ENCODE results near the gene MESD. TPM values are rescaled to one million over a fixed set of nuclear protein-coding genes. Genes with fewer than 3 reads are reported as not detected.

Gene MESD
- total RNA-seq, 4 donors from 2014 or later: 18.8 to 22.7 (median 21.5) TPM

- TF ChIP-seq CTCF (IDR thresholded peaks at IDR 0.05; ENCODE audit: low read depth): no peak
These were observed 39.1 kb downstream of the MESD start for GRCh38 chr15:80950291-80951078.

- no peak for TF ChIP-seq CTCF (IDR thresholded peaks at IDR 0.05; ENCODE audit: low read depth)
These were observed 39.9 kb downstream of the MESD start for GRCh38 chr15:80949756-80950155.

- no peak for TF ChIP-seq CTCF (IDR thresholded peaks at IDR 0.05; ENCODE audit: low read depth)
These were observed 40.8 kb downstream of the MESD start for GRCh38 chr15:80948651-80949292.

- TF ChIP-seq CTCF (IDR thresholded peaks at IDR 0.05; ENCODE audit: low read depth): no peak
These were observed 43.0 kb downstream of the MESD start for GRCh38 chr15:80946576-80946975.

GRCh38 chr15:80945605-80946004 is 44.0 kb downstream of the MESD start:
- TF ChIP-seq CTCF (IDR thresholded peaks at IDR 0.05; ENCODE audit: low read depth): no peak

GRCh38 chr15:80944818-80945217 is 44.8 kb downstream of the MESD start:
- TF ChIP-seq CTCF (IDR thresholded peaks at IDR 0.05; ENCODE audit: low read depth): no peak

GRCh38 chr15:80942746-80943565 is 46.7 kb downstream of the MESD start:
- TF ChIP-seq CTCF (IDR thresholded peaks at IDR 0.05; ENCODE audit: low read depth): no peak
